ENCODE data around the gene SMG6. TPM values are rescaled to one million over a fixed set of nuclear protein-coding genes. Genes with fewer than 3 reads are reported as not detected.

Gene SMG6
- total and polyA plus RNA-seq, 7 donors = 11.1 to 38.8 (median 22.9) TPM

DNA sequence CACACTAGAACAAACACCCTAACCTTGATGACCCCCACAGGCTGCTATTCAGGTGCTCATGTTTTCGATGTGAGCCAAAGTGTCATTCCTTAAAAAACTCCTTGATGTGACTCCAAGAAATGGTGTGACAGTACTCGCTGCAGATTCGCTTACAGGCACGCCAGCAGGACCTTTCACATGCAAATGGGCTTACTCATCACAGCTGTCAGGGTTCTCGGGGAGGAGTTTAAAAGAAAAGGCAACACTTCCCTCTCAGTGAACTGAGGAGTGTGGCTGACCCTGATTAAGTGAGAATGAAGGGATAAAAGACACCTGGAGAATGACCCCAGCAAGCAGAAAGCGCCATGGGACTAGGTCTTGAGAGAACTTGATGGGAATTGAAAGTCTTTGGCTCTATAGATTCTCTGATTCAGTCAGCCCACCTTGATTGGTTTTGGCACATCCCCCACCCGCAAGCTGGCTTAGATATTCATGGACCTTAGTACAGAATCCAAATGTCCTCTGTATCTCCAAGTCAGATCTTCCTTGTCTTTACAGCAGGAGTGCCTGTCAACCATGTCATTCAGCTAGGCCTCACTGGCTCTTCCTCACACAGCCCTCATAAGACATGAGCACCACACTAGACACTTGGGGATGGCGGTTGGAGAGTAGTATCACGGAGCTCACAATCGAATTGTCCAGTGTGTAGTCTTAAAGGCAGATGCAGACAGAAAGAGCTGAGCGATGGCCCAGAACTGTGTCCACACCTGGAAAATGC, 166.1 kb downstream of the SMG6 start:
- peak overlapping the region in 2 of 4 donors; percentile 8 to 17 for H3K27ac ChIP-seq
- no peaks in the 10 kb centered on the region for H3K27me3 ChIP-seq
- no peak for DNase-seq
- H3K9me3 ChIP-seq = no peaks in the 10 kb centered on the region
- WGBS, 2 donors = 82 to 86% methylated on average over 11 of the region's 11 CpGs
- TF ChIP-seq EP300 (IDR thresholded peaks at IDR 0.05) (no peak), POLR2A (IDR thresholded peaks at IDR 0.05) (no peak), POLR2AphosphoS5 (IDR thresholded peaks at IDR 0.05) (no peak)
- TF ChIP-seq, protein P1, sequence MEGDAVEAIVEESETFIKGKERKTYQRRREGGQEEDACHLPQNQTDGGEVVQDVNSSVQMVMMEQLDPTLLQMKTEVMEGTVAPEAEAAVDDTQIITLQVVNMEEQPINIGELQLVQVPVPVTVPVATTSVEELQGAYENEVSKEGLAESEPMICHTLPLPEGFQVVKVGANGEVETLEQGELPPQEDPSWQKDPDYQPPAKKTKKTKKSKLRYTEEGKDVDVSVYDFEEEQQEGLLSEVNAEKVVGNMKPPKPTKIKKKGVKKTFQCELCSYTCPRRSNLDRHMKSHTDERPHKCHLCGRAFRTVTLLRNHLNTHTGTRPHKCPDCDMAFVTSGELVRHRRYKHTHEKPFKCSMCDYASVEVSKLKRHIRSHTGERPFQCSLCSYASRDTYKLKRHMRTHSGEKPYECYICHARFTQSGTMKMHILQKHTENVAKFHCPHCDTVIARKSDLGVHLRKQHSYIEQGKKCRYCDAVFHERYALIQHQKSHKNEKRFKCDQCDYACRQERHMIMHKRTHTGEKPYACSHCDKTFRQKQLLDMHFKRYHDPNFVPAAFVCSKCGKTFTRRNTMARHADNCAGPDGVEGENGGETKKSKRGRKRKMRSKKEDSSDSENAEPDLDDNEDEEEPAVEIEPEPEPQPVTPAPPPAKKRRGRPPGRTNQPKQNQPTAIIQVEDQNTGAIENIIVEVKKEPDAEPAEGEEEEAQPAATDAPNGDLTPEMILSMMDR (IDR thresholded peaks at IDR 0.05) = no peak
- no peak overlapping the region for H3K4me3 ChIP-seq
- intact Hi-C loops (cut with DNase I) = no loop called here
- H3K36me3 ChIP-seq = no peaks in the 10 kb centered on the region
- peaks cover 0 to 25% (median 14%) of the 10 kb centered on the region in 4 donors for H3K4me1 ChIP-seq

DNA sequence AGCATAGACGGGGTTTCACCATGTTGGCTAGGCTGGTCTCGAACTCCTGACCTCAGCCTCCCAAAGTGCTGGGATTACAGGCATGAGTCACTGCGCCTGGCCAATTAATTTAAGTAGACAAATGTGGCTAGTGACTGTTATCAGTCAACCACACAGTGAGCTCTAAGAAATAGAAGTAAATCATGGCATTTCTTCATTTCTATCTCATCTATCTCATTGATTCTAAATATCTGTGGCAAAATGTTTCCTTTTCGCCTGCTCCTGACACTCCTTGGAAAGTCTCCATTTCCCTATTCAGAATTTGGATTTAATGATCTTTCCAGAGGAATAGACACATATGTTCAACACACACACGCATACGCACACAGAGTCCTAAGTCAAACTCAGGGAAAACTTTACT, 167.3 kb downstream of the SMG6 start:
- Histone ChIP-seq H3K36me3 (no peaks in the 10 kb centered on the region), H3K9me3 (no peaks in the 10 kb centered on the region), H3K4me1 (peaks cover 0 to 25% (median 14%) of the 10 kb centered on the region in 4 donors), H3K4me3 (no peak overlapping the region), H3K27me3 (no peaks in the 10 kb centered on the region), H3K27ac (no peak overlapping the region)
- no peak for TF ChIP-seq POLR2AphosphoS5 (IDR thresholded peaks at IDR 0.05)
- no peak for TF ChIP-seq EP300 (IDR thresholded peaks at IDR 0.05)
- TF ChIP-seq, protein P1 (IDR thresholded peaks at IDR 0.05) = no peak
- no peak for TF ChIP-seq POLR2A (IDR thresholded peaks at IDR 0.05)
- intact Hi-C loops (cut with DNase I) = no loop called here
- WGBS, 2 donors = 93 to 94% methylated on average over 6 of the region's 6 CpGs
- DNase-seq = no peak

DNA sequence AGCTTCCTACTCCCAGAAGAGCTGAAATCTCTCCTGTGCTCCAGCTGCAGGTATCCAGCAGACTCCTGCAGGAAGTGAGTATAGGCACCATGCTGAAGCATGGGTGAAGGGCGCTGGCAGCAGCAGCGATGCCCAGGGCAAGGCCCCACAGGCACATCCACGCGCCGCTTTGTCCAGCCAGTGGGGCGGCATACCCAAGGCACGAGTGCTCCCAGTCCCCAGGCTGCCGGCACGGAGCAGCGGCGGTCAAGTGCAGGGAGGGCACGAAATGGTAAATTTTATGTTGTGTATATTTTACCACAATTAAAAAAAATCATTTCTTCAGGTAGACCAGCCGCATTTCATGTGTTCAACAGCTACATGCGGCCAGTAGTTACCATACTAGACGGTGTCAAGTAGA, 175.6 kb downstream of the SMG6 start:
- no peaks in the 10 kb centered on the region for H3K36me3 ChIP-seq
- WGBS, 2 donors = 97 to 98% methylated on average over 15 of the region's 15 CpGs
- H3K27me3 ChIP-seq = no peaks in the 10 kb centered on the region
- TF ChIP-seq EP300 (IDR thresholded peaks at IDR 0.05) = no peak
- TF ChIP-seq, protein P1 (IDR thresholded peaks at IDR 0.05) = no peak
- TF ChIP-seq POLR2AphosphoS5 (IDR thresholded peaks at IDR 0.05) = no peak
- no peak for TF ChIP-seq POLR2A (IDR thresholded peaks at IDR 0.05)
- H3K9me3 ChIP-seq = no peaks in the 10 kb centered on the region
- no peak for DNase-seq
- intact Hi-C loops (cut with DNase I) = no loop called here
- no peak overlapping the region for H3K4me3 ChIP-seq
- H3K4me1 ChIP-seq = peaks cover 0 to 16% (median 15%) of the 10 kb centered on the region in 4 donors
- H3K27ac ChIP-seq = no peak overlapping the region

DNA sequence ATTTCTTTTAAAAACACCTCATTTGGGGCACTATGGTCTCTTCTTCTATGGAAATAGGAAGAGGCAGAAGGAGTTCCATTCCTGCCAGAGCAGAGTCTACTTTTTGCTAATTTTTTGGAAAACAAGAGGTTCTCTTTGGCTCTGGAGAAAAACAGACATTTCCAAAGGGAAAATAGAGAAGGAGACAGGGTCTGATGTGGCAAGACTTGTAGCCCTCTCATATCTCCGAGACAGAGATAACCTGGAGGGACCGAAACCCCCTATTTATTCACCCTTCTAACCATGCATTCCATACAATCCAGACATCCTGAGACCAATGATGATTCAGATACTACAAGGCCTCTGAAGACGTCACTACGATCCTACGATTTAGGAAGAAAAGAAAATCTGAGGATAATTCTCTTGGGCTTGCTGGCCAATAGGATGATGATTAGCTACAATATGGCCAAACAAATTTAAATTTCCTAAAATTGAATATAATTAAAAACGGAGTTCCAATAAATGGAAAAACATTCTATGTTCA, 178.5 kb downstream of the SMG6 start:
- Histone ChIP-seq H3K27ac (no peak overlapping the region), H3K27me3 (no peaks in the 10 kb centered on the region), H3K36me3 (peaks cover 0 to 4% (median 0%) of the 10 kb centered on the region in 4 donors), H3K9me3 (no peaks in the 10 kb centered on the region), H3K4me3 (no peak overlapping the region), H3K4me1 (peaks cover 0 to 26% (median 25%) of the 10 kb centered on the region in 4 donors)
- 96 to 99% methylated on average over 6 of the region's 6 CpGs for WGBS, 2 donors
- TF ChIP-seq POLR2AphosphoS5 (IDR thresholded peaks at IDR 0.05) = no peak
- no peak for TF ChIP-seq POLR2A (IDR thresholded peaks at IDR 0.05)
- TF ChIP-seq, protein P1 (IDR thresholded peaks at IDR 0.05) = no peak
- TF ChIP-seq EP300 (IDR thresholded peaks at IDR 0.05) = no peak
- intact Hi-C loops (cut with DNase I) = no loop called here
- DNase-seq = no peak

All from sigmoid colon (tissue), 7 donors.